Heart right ventricle (tissue), 16 donors: ENCODE results near the gene CARMIL1. TPM values are rescaled to one million over a fixed set of nuclear protein-coding genes. Genes with fewer than 3 reads are reported as not detected.
A peak's percentile ranks its signal among the peaks of the same experiment; 100 is the strongest.

Experiments
- ATAC-seq, 8 donors: fragments of 200-7000 bp; cut with Tn5 transposase; one replicate each; pipeline ENCODE4 v1.9.1; 2020; ENCODE audit warnings: mild to moderate bottlenecking in 8 of 8, moderate library complexity in 8 of 8, moderate number of reproducible peaks in 1 of 8
- DNase-seq, 2 donors: peaks; one replicate each; pipeline ENCODE4 v3.0.0-alpha.2; 2020
- H3K27ac ChIP-seq, 10 donors: fragments of 200-600 bp; sonication (generic) in 2 of 10; one replicate each; pipeline versions ENCODE4 v1.5.0 to v1.8.0; 2020 to 2022; ENCODE audit warnings: mild to moderate bottlenecking in 3 of 10
- H3K27me3 ChIP-seq, 7 donors: fragments of 200-600 bp; one replicate each; pipeline ENCODE4 v1.8.0; 2021 to 2022; ENCODE audit warnings: mild to moderate bottlenecking in 2 of 7
- H3K36me3 ChIP-seq, 9 donors: fragments of 200-600 bp; sonication (generic) in 1 of 9; one replicate each; pipeline versions ENCODE4 v1.5.0 to v1.8.0; 2020 to 2022; ENCODE audit warnings: mild to moderate bottlenecking in 2 of 9
- H3K4me1 ChIP-seq, 9 donors: fragments of 200-600 bp; sonication (generic) in 1 of 9; one replicate each; pipeline versions ENCODE4 v1.5.0 to v1.8.0; 2020 to 2022; ENCODE audit warnings: mild to moderate bottlenecking in 4 of 9
- H3K4me3 ChIP-seq, 10 donors: fragments of 200-600 bp; sonication (generic) in 2 of 10; one replicate each; pipeline versions ENCODE4 v1.5.0 to v1.8.0; 2020 to 2022; ENCODE audit warnings: mild to moderate bottlenecking in 7 of 10, moderate library complexity in 2 of 10
- H3K9me3 ChIP-seq, 11 donors: fragments of 200-600 bp in 10 of 11; sonication (generic) in 2 of 11; one replicate each; pipeline versions ENCODE4 v1.5.0 to v1.8.0; 2013 to 2022; ENCODE audit warnings: mild to moderate bottlenecking in 2 of 11, control low read depth in 1 of 11, moderate library complexity in 1 of 11
- CTCF ChIP-seq, 9 donors: fragments of 200-600 bp; sonication (generic) in 2 of 9; IDR thresholded peaks; one replicate each; pipeline versions ENCODE4 v1.5.0 to v1.8.0; 2021 to 2022; ENCODE audit warnings: antibody characterized with exemption in 9 of 9, mild to moderate bottlenecking in 5 of 9, moderate library complexity in 1 of 9
- WGBS, 2 donors: extraction: QIAGEN DNeasy Blood & Tissue Kit; methylation state at CpG; one replicate each; pipeline ENCODE4 v1.1.7; 2013; ENCODE audit warnings: inconsistent platforms in 1 of 2; 5-methylcytosine and 5-hydroxymethylcytosine counted together
- intact Hi-C, 10 donors: fragments of 100-400 bp; cut with DNase I; formaldehyde crosslinking; loops; one replicate each; pipeline versions ENCODE4 v1.11.1 to v1.14.2; 2022
- polyA plus RNA-seq, 2 donors: library from polyadenylated mRNA; stranded (reverse); fragments of 200-250 nt; gene quantifications; one replicate each; pipeline ENCODE4 v1.2.3, GENCODE V29; 2013
- total RNA-seq, 10 donors: library from RNA; stranded (reverse); fragmentation: NEBNext Ultra II Directional in 3 of 10; extraction: Animal tissue kit (Norgen Biotek cat#: 25700) in 3 of 10; gene quantifications; one replicate each; pipeline versions ENCODE4 v1.2.1 to v1.2.4, GENCODE V29; 2021 to 2023
- donor health status: Arrhythmogenic right ventricular cardiomyopathy.
- donor health status: ischemic (EF 13 %, LVEDD 7.1; RV severe dilation, severe dysfunction).
- donor health status: healthy with polysubstance abuse.
- donor health status: DM: no; HTN: yes; CAD: no.
- donor health status: DM: no; HTN: no; CAD: no.
- donor health status: ischemic (EF 25% LVEDD 6.9; RV normal size, moderate dysfunction).
- donor health status: ischemic (EF 25% LVEDD 5.7; RV mildly dilated, moderate dysfunction).
- donor health status: healthy.
- donor health status: DM: yes; HTN: yes; CAD: no.
- donor health status: Ischemic cardiomyopathy.
- donor health status: ischemic (EF 35%, LVEDD 5.7; RV mildly dilated, moderate dysfunction).
- donor health status: nonischemic (EF 11% LVEDD 7.7; RV severe dilation, severe dysfunction).
- donor health status: DM: yes; HTN: yes; CAD: no.
- donor health status: PGD.
- donor health status: ischemic (EF 29% LVEDD 5.4; RV normal size, mild dysfunction).
- donor health status: nonischemic (EF 23%, LVEDD 6.1; RV moderate dilation, normal function).

CARMIL1 gene
- total and polyA plus RNA-seq, 12 donors: 1.2 to 10.3 (median 4.1) TPM

DNA sequence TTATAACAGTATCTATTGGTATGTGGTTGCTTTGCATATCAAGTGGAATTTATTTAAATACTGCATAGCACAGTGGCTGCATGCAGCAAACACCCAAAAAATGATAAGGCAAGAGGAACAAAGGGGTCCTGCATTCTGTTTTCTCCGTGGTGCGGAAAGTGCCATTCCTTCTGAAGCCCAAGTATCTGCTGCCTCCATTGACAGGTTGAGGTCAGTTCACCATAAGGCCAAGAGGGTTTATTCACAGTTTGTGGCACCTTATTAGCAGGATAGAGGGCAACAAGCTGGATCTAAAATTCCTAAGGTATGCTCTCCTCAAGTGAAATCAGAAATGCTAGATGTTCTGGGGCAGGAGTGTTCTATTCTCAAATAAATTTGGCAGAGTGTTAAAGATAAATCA, 9.3 kb downstream of the CARMIL1 start:
- intact Hi-C loops: no loop called here
- H3K4me3 ChIP-seq: no peak overlapping the region
- WGBS, 2 donors: 79 to 86% methylated on average over 2 of the region's 2 CpGs
- no peaks in the 10 kb centered on the region for H3K27me3 ChIP-seq
- ATAC-seq (no peak), DNase-seq (no peak)
- H3K36me3 ChIP-seq: no peaks in the 10 kb centered on the region
- peaks cover 0 to 11% (median 0%) of the 10 kb centered on the region in 9 donors for H3K4me1 ChIP-seq
- H3K9me3 ChIP-seq: no peaks in the 10 kb centered on the region
- no peak overlapping the region for H3K27ac ChIP-seq
- TF ChIP-seq CTCF (IDR thresholded peaks at IDR 0.05): no peak

DNA sequence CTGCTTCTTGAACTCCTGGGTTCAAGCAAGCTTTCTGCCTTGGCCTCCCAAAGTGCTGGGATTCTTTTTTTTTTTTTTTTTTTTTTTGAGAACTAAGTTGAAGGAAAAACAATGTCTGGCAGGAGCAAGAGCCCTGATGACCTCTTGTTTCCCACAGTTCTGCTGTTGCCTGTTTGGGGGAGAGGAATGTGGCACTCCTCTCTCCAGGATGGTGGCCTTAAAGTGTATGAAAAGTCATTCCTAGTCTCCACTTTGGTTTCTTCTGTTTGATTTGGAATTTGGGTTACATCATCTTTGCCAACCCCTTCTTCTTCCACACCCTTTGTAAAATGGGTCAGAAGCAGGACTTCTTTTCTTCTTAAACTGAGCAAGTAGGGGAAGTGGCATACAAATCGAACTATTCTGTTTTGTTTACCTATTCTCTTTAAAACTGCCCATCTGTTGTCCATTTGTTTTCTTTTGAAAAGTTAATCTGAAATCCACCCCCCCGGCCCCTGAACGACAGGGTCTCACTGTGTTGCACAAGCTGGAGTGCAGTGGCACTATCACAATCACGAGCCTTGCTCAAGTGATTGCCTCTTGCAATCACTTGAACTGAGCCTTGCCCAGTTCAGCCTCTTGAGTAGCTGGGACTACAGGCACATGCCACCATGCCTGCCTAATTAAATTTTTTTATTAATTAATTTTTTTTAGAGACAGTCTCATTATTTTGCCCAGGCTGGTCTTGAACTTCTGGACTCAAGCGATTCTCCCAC, 11.3 kb downstream of the CARMIL1 start:
- Histone ChIP-seq H3K4me1 (peaks cover 0 to 15% (median 2%) of the 10 kb centered on the region in 9 donors), H3K27me3 (no peaks in the 10 kb centered on the region), H3K27ac (no peak overlapping the region), H3K36me3 (no peaks in the 10 kb centered on the region), H3K4me3 (no peak overlapping the region), H3K9me3 (no peaks in the 10 kb centered on the region)
- TF ChIP-seq CTCF (IDR thresholded peaks at IDR 0.05): no peak
- intact Hi-C loops: no loop called here
- ATAC-seq (no peak), DNase-seq (no peak)
- 81 to 84% methylated on average over 5 of the region's 5 CpGs for WGBS, 2 donors

GRCh38 chr6:25292384-25292783, 13.2 kb downstream of the CARMIL1 start:
- intact Hi-C loops: no loop called here
- no peaks in the 10 kb centered on the region for H3K9me3 ChIP-seq
- no peak overlapping the region for H3K27ac ChIP-seq
- no peak overlapping the region for H3K4me3 ChIP-seq
- H3K27me3 ChIP-seq: no peaks in the 10 kb centered on the region
- 89% methylated on average over 4 of the region's 4 CpGs for WGBS, 2 donors
- H3K4me1 ChIP-seq: peaks cover 2 to 30% (median 15%) of the 10 kb centered on the region in 9 donors
- TF ChIP-seq CTCF (IDR thresholded peaks at IDR 0.05): no peak
- no peaks in the 10 kb centered on the region for H3K36me3 ChIP-seq
- DNase-seq (no peak), ATAC-seq (no peak)

- Histone ChIP-seq H3K4me1 (peaks cover 4 to 34% (median 18%) of the 10 kb centered on the region in 9 donors), H3K4me3 (no peak overlapping the region), H3K36me3 (no peaks in the 10 kb centered on the region), H3K27ac (peak overlapping the region in 8 of 10 donors; percentile 22 to 73 (median 52)), H3K27me3 (no peaks in the 10 kb centered on the region), H3K9me3 (no peaks in the 10 kb centered on the region)
- intact Hi-C loops: no loop called here
- 49 to 84% methylated on average over 1 of the region's 1 CpG for WGBS, 2 donors
- DNase-seq: no peak
- no peak for TF ChIP-seq CTCF (IDR thresholded peaks at IDR 0.05)
- no peak for ATAC-seq
Measured at GRCh38 chr6:25295651-25296050, 16.5 kb downstream of the CARMIL1 start.
